HG03196 (cell line): ENCODE results near the gene LTA.
A peak's percentile ranks its signal among the peaks of the same experiment; 100 is the strongest.
"Not testable (repeated sequence)": the region's sequence is repeated elsewhere in the genome, so short reads cannot be mapped to it uniquely, and the experiment has no call there.

Experiments used
- ATAC-seq: cut with Tn5 transposase; IDR thresholded peaks from one replicate; pipeline ENCODE4 v1.9.1; 2021; ENCODE audit not compliant: unreplicated experiment

LTA gene

DNA sequence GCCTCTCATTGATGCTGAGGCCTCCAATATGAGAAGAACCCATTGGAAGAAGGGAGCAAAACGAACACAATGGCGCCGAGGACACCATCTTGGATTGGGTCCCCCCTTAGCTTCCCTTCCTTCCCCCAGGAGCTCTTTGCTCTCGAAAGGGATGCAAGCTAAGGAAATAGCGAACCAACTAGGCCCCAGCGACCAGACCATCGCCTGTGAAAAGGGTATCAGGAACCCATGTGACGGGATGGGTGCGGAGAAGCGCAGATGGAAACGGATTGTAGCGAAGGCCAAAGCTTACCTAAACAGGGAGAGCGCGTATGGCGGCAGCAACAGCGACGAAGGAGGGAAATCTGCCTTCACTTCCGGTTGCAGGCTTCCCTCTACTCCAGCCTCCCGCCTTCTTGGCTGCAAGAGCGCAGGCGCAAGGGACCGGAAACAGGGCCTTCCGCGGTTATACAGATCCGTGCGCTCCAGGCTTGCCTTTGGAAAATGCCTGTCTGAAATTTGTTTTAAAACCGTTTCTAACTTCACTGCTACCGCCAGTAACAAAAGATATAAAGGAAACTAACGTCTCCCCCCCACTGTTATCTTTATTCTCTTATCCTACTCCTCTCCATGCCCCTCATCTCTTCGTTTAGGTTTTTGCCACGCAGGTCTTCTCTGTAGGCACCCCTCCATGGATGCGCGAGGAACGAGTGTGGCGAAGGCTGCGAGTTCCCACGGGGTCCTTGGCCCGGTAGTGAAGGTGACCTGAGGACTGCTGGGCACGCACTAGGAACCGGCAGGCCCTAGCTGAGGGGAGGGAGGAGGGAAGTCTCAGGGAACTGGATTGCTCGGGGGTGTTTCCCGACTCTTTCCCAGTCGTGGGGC lies 30.2 kb upstream of the LTA start, which contains the start of gene DDX39B:
DDX39B (minus strand) TSS at position 346 of the 864 bp plus-strand sequence. CDS start 1,471 bp downstream, outside the sequence.
- ATAC-seq = peak; percentile 63

DNA sequence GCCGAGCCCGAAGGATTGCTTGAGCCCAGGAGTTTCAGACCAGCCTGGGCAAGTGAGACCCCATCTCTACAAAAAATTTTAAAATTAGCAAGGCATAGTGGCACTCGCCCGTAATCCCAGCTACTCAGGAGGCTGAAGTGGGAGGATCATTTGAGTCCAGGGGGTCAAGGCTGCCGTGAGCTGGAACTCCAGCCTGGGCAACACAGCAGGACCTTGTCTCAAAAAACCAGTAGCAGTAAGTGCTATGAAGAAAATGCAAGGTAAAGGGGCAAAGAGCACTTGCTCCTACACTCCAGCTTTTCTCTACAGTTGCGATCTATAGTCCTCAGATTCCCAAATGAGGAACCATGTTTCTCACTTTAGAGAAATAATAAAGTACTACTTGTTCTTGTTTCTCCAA lies 28.4 kb upstream of the LTA start:
- ATAC-seq = no peak

DNA sequence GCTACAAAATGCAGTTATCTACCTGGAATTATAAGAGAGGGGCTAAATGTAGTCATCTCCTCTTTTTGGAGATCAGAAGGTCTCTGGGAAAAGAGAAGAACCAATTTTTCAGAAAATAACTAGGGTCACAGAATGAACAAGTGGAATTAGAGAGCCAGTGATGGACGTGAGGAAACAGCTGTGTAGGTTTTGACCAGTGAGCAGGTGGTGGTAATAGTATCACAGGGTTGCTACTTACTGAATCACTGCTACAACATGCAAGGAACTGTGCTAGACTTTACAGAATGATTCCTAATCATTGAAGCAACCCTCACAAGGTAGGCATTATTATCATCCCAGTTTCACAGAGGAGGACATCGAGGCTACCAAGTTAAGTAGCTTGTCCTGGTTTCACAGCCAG lies 27.4 kb upstream of the LTA start:
- ATAC-seq = no peak

DNA sequence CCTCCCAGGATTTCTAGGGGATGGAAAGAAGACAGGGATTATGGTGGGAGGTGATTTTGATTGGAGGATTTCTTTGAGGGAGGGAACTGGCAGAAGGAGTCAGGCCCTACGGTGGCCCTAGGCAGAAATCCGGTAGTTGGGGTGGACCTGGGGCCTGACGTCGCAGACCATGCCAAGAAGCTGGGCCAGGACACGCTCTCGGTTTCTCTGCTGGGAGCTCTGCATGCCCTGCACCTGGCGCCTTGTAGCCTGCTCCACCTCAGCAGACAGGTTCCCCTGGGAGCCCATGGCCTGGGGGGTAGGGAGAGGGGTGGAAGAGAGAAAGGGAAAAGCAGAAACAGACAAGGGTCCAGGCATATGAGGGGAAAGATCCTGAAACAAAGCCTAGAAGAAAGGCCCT lies 26.8 kb upstream of the LTA start:
- no peak for ATAC-seq

DNA sequence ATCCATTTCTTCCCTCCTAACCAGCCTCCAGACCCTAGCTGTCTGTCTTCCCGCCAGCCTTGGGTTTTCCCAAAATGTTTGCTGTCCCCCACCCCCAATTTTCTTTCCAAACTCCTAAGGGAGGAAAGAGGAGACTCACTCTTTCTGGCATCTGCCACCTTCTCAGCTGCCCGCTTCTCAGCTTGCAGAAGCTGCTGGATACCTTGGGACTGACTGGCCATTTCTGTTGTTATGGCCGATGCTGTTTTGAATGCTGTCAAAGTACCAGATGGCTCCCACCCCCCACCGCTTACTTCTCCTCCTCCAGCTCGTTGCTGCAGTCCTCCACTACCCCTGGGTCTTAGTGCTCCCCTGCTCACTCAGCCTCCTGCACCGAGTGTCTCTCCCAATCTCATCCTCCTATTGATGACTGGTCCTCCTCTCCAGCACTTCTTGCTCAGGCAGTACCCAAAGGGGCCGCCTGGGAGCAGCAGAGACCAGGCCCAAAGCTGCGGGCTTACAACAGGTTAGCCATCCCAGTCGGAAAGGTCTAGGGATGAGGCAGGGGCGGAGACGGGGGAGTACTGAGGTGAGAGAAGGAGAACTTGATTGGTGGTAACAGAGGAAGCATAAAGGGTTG lies 25.6 kb upstream of the LTA start, which contains the start of gene ATP6V1G2:
ATP6V1G2 (minus strand) TSS at position 270 of the 619 bp plus-strand sequence; CDS start at position 221, 49 bp downstream.
- peak; percentile 50 for ATAC-seq

DNA sequence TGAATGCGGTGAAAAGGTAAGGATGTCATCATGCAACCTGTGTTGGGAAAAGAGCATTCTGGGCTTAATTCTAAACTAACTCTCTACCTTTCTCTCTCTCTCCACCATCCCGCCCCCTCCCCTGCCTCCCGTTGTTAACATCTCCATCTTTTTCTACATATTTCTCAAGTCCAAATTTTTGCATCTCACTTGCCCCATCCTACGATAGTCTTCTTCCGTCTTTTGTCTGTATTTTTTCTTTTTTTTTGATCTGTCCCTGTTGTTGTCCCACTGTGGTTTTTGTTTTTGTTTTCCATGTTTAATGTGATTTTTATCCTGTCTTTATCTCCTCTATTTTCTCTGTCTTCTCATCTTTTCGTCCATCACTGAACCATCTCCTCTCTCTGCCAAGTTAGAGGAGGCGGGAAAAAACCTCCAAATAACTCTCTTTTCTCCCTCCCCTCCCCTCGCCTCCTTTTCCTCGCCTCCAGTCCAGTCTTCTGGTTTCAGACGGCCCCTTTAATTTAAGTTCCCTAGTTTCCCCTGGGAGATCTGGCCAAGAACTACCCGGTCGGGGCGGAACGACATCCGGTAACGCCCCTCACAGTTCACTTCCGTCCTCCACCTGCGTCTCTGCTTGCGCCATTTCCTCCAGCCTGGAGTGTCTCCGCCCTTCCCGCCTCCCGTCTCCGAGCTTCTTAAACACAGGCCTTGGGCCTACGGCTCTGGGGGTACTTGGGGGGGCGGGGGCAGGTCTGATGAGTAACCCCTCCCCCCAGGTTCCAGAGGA lies 24.9 kb upstream of the LTA start, which contains the start of gene NFKBIL1:
NFKBIL1 (plus strand) TSS at position 651 of the 769 bp plus-strand sequence; CDS start at position 738, 87 bp downstream.
- ATAC-seq = peak; percentile 56

DNA sequence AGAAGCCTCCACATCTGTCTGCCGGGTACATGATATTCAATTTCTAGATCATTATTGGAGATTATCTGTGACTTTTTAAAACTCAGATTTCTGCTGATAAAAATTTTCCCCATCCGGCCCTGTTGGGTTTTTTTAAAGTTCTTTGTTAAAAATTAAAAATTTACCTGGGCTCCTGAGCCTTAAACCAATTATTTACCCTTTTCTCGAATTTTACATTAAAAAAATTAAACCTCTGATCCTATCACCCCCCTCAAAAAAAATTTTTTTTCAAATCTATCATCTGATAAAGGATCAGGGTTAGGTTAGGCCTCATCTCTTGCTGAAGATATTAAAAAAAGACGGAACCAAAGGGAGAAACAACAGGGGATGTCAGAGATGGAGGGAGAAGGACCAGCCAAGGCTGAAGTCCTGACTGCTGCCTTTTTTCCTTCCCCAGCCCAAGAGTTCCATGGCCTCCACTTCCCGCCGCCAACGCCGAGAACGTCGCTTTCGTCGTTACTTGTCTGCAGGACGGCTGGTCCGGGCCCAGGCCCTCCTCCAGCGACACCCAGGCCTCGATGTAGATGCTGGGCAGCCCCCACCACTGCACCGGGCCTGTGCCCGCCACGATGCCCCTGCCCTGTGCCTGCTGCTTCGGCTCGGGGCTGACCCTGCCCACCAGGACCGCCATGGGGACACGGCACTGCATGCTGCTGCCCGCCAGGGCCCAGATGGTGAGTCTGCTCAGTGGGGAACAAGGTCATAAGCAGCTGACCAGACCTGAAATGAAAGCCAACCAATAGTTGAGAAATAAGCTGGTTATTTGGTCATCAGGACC lies 24.2 kb upstream of the LTA start:
- ATAC-seq = no peak

DNA sequence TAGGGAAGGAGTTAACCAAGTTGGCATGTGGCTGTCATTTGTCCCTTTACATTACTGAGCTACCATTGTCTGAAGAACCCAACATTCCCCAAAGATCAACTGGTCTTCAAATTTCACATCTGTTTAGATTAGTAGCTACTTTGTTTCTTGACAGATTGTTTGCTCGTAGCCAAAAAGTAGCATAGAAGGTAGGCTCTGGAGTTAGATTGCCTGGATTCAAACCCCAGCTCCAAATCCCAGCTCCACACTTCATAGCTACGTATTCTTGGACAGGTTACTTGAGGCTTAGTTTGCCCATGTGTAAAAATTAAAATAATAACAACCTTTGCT lies 23.6 kb upstream of the LTA start:
- ATAC-seq = no peak

DNA sequence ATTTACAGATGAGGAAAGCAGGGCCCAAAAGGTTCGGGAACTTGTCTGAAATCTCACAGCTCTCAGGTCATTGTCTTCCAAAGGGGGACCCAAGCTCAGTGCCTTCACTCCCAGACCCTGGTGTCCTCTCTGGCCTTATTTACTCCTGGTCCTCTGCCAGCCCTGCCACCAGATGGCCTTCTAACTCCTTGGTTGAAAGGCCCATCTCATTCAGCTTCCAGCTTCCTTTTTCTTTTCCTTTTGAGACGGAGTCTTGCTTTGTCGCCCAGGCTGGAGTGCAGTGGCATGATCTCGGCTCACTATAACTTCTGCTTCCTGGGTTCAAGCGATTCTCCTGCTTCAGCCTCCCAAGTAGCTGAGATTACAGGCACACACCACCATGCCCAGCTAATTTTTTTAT lies 20.7 kb upstream of the LTA start:
- ATAC-seq = not testable (repeated sequence)

DNA sequence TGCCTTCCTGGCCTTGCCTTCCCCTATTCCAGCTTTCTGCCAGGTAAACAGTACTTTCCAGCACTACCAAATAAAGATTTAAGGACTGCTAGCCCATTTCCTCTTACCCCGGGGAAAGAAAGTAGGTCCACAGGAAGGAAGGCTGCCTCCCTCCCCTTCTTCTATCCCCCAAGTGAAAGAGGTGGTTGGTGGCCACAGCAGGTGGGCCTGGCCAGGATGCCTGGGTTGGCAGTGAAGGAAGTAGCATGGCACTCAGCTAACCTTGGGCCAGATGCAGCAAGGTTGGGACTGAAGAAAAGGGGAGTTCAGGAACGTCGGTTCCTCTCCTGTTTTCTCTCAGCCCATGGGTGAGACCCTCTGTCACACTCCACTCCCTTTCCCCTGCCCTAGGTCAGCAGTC lies 15.8 kb upstream of the LTA start:
- no peak for ATAC-seq

DNA sequence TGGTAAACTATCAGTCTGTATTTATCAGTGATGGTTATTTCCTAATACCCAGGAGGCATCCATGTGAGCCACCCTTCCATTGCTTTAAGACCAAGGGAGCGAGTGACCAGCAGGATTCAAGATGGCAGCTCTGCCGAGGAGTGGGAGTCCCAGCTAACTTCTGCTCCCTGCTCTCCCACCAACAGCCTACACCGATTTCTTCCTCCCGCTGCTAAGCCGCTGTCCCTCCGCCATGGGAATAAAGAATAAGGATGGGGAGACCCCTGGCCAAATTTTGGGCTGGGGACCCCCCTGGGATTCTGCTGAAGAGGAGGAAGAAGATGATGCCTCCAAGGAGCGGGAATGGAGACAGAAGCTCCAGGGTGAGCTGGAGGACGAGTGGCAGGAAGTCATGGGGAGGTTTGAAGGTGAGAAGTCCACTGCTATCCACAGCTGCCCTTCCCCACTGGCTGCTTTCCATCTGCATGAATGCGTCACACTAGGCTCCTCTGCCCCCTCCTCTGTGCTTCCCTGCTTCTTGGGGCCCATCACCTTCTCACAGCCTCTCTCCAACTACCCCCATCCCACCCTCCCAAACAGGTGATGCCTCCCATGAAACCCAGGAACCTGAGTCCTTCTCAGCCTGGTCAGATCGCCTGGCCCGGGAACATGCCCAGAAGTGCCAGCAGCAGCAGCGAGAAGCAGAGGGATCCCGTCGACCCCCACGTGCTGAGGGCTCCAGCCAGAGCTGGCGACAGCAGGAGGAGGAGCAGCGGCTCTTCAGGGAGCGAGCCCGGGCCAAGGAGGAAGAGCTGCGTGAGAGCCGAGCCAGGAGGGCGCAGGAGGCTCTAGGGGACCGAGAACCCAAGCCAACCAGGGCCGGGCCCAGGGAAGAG lies 14.4 kb upstream of the LTA start:
- ATAC-seq = no peak

DNA sequence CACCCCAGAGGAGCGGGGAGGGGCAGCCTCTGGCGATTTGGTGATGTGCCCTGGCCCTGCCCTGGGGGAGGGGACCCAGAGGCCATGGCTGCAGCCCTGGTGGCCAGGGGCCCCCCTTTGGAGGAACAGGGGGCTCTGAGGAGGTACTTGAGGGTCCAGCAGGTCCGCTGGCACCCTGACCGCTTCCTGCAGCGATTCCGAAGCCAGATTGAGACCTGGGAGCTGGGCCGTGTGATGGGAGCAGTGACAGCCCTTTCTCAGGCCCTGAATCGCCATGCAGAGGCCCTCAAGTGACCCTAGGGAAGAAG lies 13.8 kb upstream of the LTA start:
- ATAC-seq = no peak

DNA sequence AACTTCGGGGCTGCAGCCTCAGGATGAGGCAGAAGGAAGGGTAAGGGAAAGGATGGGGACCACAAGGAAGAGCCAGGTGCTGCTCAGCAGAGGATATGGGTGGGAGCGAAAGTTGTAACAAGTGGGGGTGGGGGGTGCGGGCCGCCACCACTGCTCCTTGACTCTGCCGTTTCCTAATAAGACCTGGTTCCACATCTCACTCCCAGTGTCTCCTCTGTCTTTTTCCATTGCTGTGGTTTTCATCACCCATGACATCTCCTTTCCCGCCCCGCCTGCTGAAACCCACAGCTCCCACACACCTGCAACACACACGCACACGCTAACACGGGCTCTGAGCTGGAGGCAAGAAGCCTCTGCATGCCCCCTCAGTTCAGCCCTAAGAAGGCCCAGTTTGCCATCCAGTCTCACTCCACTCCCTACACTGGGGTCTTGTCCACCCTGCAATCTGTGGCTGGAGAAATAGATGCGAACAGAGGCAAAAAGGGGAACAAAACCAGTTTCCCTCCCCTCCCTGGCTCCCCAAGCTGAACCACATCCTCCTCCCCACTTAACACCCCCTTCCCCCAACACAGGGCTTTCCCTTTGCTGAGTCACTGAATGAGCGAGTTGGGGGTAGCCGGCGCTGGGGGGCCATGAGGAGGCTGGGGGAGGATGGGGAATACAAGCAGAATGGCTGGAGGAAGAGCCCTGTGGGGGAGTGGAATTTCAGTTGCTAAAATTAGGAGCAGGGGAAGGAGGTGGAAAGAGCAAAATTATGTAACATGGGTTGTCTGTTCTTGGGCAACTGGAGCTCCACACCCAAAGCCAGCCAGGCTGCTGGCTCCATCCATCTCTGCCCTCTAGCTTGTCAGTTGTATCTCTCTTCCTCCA lies 13.2 kb upstream of the LTA start:
- no peak for ATAC-seq

DNA sequence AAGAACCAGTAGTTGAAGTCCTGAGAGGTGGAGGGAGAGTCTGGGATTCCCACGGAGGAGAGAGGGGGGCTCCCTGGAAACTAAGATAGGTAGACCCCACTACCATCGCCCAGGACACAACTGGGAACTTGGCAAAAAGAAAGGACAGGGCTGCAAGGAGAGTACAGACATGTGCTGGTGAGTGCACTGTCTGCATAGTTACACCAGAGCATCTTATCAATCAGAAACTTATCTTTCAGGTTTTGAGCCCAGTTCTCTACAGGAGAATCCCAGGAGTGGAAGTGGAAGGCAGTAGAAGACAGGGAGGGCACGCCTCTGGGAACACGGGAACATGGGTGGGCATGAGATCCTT lies 12.5 kb upstream of the LTA start:
- ATAC-seq = no peak

DNA sequence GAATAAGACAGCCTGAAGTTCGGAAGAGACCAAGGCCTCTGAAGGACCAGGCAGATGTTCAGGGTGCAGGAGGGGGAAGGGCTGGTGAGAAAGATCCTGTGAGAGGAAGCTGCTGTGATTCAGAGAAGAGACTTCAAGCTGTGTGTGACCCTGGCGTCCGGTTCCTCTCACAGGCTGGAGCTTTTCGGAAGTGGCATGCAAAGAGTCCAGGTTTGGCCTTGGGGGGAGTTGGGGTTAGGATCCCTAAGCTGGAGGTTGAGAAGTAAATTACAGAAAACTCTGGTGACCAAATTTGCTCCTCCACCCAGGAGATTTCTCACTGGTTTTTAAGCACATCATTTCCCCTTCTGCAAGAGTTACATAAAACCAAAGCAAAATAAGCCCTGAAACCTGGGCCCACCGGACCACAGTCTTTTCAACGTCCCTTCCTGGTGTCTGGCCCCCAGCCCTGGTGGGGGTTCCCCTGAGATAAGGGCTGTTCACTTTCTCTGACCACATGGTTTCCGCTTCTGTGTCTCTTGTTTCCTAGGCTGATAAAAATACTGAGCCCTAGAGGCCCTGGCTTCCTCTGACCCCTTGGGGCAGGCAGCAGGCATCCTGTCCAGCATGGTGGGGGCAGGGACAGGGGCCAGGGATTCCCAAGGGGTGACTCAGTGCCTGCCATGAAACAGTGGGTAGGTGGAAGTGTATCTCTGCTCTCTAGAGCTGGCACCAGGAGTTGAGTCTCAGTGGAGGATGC lies 12.0 kb upstream of the LTA start:
- ATAC-seq = peak; percentile 74

DNA sequence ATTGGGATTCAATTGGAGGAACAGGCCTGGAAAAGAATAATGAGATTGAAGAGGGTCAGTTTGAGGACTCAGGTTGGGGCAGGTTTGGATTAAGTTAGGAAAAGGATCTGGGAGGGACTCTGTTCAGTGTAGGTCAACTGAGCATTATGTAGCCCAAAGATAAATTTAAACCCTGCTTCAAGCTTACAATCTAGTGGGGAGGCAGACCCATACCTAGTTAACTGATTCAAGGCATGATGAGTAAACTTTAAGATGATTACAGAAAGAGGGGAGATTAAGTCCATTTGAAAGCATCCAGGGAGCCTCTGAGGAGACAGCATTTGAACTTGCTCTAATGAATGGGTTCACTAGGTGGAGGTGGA lies 11.4 kb upstream of the LTA start:
- ATAC-seq = no peak

DNA sequence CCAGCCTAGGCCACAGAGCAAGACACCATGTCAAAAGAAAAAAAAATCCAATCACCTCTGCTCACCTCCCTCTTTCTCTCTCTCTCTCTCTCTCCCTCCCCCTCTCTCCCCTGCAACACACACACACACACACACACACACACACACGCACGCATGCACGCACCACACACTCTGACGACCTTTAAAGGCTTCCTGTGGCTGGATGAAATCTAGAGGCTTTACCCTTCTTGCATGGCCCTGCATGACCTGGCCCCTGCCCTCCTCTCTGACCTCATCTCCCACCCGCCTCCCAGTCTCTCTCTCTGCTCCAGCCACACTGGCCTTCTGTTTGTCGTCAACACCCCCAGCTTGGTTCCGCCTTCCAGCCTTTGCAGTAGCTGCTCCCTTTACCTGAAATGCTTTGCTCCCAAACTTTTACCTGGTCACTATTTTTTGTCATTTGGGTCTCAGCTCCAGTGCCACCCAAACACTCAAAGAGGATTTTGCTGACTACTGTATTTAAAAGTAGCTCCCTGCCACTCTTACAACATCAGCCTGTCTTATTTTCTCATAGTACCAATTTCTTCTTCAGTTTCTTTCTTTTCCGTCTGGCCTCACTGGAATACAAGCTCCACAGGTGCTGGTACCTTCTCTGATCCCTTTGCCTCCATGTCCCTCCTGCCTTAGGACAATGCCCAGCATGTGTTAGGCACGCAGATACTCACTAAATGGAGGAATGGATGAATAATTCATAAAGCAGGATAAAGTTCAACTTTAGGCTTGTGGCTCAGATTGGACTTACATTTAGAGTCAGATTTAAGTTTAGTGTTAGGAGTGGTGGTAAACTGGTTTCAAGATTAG lies 4.3 kb upstream of the LTA start:
- peak; percentile 2 for ATAC-seq

DNA sequence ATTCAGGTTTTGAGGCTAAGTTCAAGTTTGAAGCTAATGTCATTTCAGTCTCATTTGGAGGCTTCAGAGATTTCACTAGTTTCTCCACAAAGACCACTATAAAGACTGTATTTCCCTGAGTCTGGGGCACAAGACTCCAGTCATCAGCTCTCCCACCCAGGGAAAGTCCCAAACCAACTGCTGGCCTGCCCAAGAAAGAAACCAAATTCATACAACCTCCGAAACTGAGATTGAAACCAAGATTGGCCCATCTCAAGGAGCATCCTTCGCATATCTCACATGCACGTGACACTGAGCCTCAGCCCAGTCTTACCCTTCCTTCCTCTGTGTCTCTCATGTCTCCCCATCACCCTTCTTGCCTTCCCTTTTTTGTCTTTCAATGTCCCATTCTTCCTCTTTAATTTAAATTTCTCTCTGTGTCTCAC lies 3.5 kb upstream of the LTA start:
- peak; percentile 56 for ATAC-seq
